Activated T-helper 1 cell treated with anti-CD3 and anti-CD28 coated beads, Interleukin-12 subunit alpha, Interleukin-12 subunit beta, Interleukin-2, Interleukin-4 antibody, amounts not matched to agents 30 ng/mL and 10 ng/mL and 1 ng/mL, durations not matched to agents 14 hours and 24 hours and 36 hours (primary cell): ENCODE results near the gene ZEB2. TPM values are rescaled to one million over a fixed set of nuclear protein-coding genes. Genes with fewer than 3 reads are reported as not detected.

ENCODE experiments used
- DNase-seq: peaks from one replicate; pipeline ENCODE4 v3.0.0; 2021; ENCODE audit warnings: low spot score
- H3K27ac Mint-ChIP-seq: one replicate; pipeline ENCODE4 v1.8.0; 2021; ENCODE audit warnings: mild to moderate bottlenecking, mixed read lengths
- H3K27me3 Mint-ChIP-seq: one replicate; pipeline ENCODE4 v1.8.0; 2022; ENCODE audit warnings: mild to moderate bottlenecking, moderate library complexity, mixed read lengths; ENCODE audit not compliant: insufficient read depth
- H3K36me3 Mint-ChIP-seq: one replicate; pipeline ENCODE4 v1.8.0; 2021; ENCODE audit warnings: low read depth, mixed read lengths
- H3K4me1 Mint-ChIP-seq: one replicate; pipeline ENCODE4 v1.8.0; 2021; ENCODE audit warnings: low read depth, mixed read lengths
- H3K4me3 Mint-ChIP-seq: one replicate; pipeline ENCODE4 v1.8.0; 2021; ENCODE audit warnings: mild to moderate bottlenecking, moderate library complexity, mixed read lengths
- H3K9me3 Mint-ChIP-seq: one replicate; pipeline ENCODE4 v1.8.0; 2021; ENCODE audit warnings: mixed read lengths
- intact Hi-C: fragments of 100-400 bp; cut with micrococcal nuclease; formaldehyde crosslinking; loops from one replicate; pipeline ENCODE4 v1.15.1; 2024
- total RNA-seq: library from RNA; stranded (reverse); gene quantifications from 2 replicates; pipeline ENCODE4 v1.2.3, GENCODE V29; 2022

ZEB2 gene
- total RNA-seq, 1 donor from 2014 or later = 27.8 TPM

- Mint-ChIP-seq H3K4me3 (no peak overlapping the region), H3K4me1 (peaks cover 30% of the 10 kb centered on the region), H3K9me3 (no peaks in the 10 kb centered on the region), H3K27me3 (no peaks in the 10 kb centered on the region), H3K36me3 (peaks cover 1% of the 10 kb centered on the region), H3K27ac (no peak overlapping the region)
- DNase-seq = no peak
- intact Hi-C loops = loop anchor here (2.0 kb wide), 2 partner anchors 95 to 111 kb away; no protein-coding TSS in a partner anchor
These were observed 160.2 kb downstream of the ZEB2 start for GRCh38 chr2:144359684-144360083.

GRCh38 chr2:144358979-144359541 is 160.9 kb downstream of the ZEB2 start:
- no peaks in the 10 kb centered on the region for H3K27me3 Mint-ChIP-seq
- H3K4me3 Mint-ChIP-seq = no peak overlapping the region
- DNase-seq = no peak
- H3K4me1 Mint-ChIP-seq = peaks cover 30% of the 10 kb centered on the region
- peak overlapping the region; percentile 71 for H3K27ac Mint-ChIP-seq
- intact Hi-C loops = loop anchor here (1.0 to 2.0 kb wide), 9 partner anchors 9 to 176 kb away; no protein-coding TSS in a partner anchor
- H3K9me3 Mint-ChIP-seq = no peaks in the 10 kb centered on the region
- peaks cover 1% of the 10 kb centered on the region for H3K36me3 Mint-ChIP-seq

- Mint-ChIP-seq H3K27ac (peak overlapping the region; percentile 71), H3K9me3 (no peaks in the 10 kb centered on the region), H3K4me3 (no peak overlapping the region), H3K27me3 (no peaks in the 10 kb centered on the region), H3K36me3 (peaks cover 3% of the 10 kb centered on the region), H3K4me1 (peaks cover 30% of the 10 kb centered on the region)
- DNase-seq = no peak
- intact Hi-C loops = loop anchor here (1.0 to 2.0 kb wide), 9 partner anchors 8 to 175 kb away; no protein-coding TSS in a partner anchor
These were observed 161.4 kb downstream of the ZEB2 start for GRCh38 chr2:144358374-144358964.

DNA sequence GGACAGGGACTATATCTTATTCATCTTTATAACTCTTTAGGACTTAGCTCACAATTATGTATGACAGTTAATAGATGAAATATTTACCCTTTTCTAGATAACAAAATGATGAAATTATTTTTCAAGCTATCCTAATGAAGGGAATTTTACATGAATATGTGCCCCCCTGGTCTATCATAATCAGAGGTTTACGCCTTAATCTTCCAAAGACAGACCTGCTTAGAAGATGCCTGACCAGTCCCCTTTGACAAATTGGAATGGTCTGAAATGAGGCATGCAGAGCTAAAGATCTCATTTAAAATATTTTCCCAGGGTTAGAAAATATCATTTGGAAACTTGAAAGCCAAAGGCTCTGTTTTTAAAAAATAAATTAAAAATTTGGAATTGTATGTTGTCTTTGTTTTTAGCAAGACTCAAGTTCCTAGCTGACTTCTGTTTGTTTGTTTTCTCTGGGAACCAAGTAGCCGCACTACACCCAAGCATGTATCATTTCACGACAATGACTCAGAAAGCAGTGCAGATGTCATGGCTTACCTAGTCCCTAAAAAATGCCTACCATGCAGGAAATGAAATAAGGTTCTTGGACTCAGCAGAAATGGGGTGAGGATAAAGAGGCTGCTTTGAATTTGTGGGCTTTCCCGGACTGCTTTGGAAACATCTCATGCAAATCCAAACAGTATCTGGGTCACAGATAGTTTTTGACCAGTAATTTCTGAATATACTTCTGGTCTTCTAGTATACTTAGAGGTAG is 162.1 kb downstream of the ZEB2 start:
- no peaks in the 10 kb centered on the region for H3K27me3 Mint-ChIP-seq
- peak; percentile 13 for DNase-seq
- intact Hi-C loops = loop anchor here (1.0 to 2.0 kb wide), 9 partner anchors 7 to 174 kb away; no protein-coding TSS in a partner anchor
- peak overlapping the region; percentile 71 for H3K27ac Mint-ChIP-seq
- H3K4me3 Mint-ChIP-seq = no peak overlapping the region
- H3K9me3 Mint-ChIP-seq = no peaks in the 10 kb centered on the region
- peaks cover 30% of the 10 kb centered on the region for H3K4me1 Mint-ChIP-seq
- peaks cover 3% of the 10 kb centered on the region for H3K36me3 Mint-ChIP-seq

DNA sequence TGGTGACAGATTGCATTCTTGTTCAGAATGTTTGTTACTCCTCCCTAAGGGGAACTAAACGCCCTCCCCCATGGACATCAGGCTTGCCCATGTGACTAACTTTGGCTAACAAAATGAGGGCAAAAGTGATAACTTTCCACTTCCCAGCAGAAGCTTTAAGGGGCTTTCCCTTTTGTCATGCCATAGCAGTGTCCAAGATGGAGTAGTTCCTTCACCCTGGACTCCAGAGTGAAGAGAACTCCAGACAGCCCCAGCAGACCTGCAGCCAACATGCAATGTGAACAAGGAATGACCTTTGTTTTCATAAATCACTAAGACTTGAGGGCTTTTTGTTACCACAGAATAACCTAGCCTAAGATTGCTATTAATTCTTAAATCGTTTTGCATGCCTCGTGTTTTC is 163.5 kb downstream of the ZEB2 start:
- Mint-ChIP-seq H3K36me3 (peaks cover 2% of the 10 kb centered on the region), H3K27me3 (no peaks in the 10 kb centered on the region), H3K4me1 (peaks cover 30% of the 10 kb centered on the region), H3K27ac (no peak overlapping the region), H3K9me3 (no peaks in the 10 kb centered on the region), H3K4me3 (no peak overlapping the region)
- intact Hi-C loops = no loop called here
- no peak for DNase-seq

- H3K27me3 Mint-ChIP-seq = no peaks in the 10 kb centered on the region
- DNase-seq = no peak
- intact Hi-C loops = no loop called here
- no peak overlapping the region for H3K27ac Mint-ChIP-seq
- H3K9me3 Mint-ChIP-seq = no peaks in the 10 kb centered on the region
- no peak overlapping the region for H3K4me3 Mint-ChIP-seq
- peaks cover 2% of the 10 kb centered on the region for H3K36me3 Mint-ChIP-seq
- peaks cover 38% of the 10 kb centered on the region for H3K4me1 Mint-ChIP-seq
These were observed 165.0 kb downstream of the ZEB2 start for GRCh38 chr2:144354953-144355352.

DNA sequence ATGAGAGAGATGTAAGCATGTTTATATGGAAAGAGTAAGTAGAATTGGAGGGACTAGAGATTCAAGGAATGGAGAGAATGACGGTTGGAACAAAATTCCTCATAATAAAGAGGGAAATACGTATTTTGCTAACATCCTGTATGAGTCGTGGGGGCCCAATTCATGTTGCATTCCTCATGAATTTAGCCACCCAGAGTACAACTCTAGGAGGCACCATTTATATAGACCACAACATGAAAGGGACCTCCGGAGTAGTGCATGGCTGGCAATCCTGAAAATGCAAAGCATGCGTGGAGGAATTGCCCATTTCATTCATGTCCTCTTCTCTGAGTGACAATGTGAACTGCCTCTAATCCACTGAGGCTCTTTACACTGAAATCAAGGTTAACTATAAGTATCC is 168.2 kb downstream of the ZEB2 start:
- intact Hi-C loops = no loop called here
- Mint-ChIP-seq H3K27me3 (no peaks in the 10 kb centered on the region), H3K9me3 (no peaks in the 10 kb centered on the region), H3K4me1 (peaks cover 15% of the 10 kb centered on the region), H3K36me3 (peaks cover 2% of the 10 kb centered on the region), H3K4me3 (no peak overlapping the region), H3K27ac (no peak overlapping the region)
- no peak for DNase-seq

DNA sequence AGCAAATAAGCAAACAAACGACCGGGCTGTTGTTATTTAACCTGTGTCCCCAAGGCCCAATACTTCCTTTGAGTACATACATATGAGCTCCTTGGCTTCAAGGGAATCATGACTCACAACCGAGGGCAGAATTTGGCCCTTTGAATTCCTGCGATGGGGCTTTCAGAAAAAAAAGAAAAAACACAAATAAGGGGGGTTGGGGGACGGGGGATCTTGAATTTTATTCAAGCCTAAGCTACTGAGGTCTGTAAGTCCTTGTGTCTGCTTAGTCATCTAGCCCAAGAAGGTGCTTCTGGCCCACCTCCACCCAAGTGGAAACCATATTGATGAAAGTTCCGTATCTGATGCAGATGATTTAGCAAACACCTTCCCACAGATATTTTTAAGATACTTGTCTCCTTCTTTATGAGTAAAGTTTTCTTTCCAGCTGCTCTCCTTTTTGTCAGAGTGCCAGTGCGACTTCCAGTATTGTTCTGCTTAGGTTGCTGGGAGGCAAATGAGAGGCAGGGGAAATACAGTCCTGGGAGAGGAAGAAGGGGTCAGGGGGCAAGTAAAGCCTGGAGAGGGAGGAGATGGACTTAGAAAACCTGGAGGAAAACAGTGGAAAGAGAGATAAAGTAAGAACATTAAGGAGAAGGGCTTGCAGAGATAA is 169.6 kb downstream of the ZEB2 start:
- no peaks in the 10 kb centered on the region for H3K9me3 Mint-ChIP-seq
- no peaks in the 10 kb centered on the region for H3K27me3 Mint-ChIP-seq
- no peak overlapping the region for H3K4me3 Mint-ChIP-seq
- intact Hi-C loops = loop anchor here (1.0 kb wide), 2 partner anchors 8 to 18 kb away; a partner anchor contains a TSS
- H3K36me3 Mint-ChIP-seq = peaks cover 2% of the 10 kb centered on the region
- no peak for DNase-seq
- peaks cover 10% of the 10 kb centered on the region for H3K4me1 Mint-ChIP-seq
- H3K27ac Mint-ChIP-seq = peak overlapping the region; percentile 62

GRCh38 chr2:144349674-144350073 is 170.2 kb downstream of the ZEB2 start:
- no peak overlapping the region for H3K27ac Mint-ChIP-seq
- H3K4me1 Mint-ChIP-seq = peaks cover 10% of the 10 kb centered on the region
- H3K9me3 Mint-ChIP-seq = no peaks in the 10 kb centered on the region
- H3K27me3 Mint-ChIP-seq = no peaks in the 10 kb centered on the region
- intact Hi-C loops = loop anchor here (1.0 kb wide), 2 partner anchors 9 to 17 kb away; a partner anchor contains a TSS
- no peak for DNase-seq
- H3K4me3 Mint-ChIP-seq = no peak overlapping the region
- H3K36me3 Mint-ChIP-seq = peaks cover 2% of the 10 kb centered on the region

- H3K9me3 Mint-ChIP-seq = no peaks in the 10 kb centered on the region
- peaks cover 2% of the 10 kb centered on the region for H3K36me3 Mint-ChIP-seq
- peaks cover 10% of the 10 kb centered on the region for H3K4me1 Mint-ChIP-seq
These were observed 171.1 kb downstream of the ZEB2 start for GRCh38 chr2:144348846-144349245.

GRCh38 chr2:144346229-144346628 is 173.7 kb downstream of the ZEB2 start:
- DNase-seq = no peak
- Mint-ChIP-seq H3K27ac (no peak overlapping the region), H3K4me3 (no peak overlapping the region), H3K27me3 (no peaks in the 10 kb centered on the region), H3K36me3 (no peaks in the 10 kb centered on the region), H3K9me3 (no peaks in the 10 kb centered on the region), H3K4me1 (peaks cover 23% of the 10 kb centered on the region)
- intact Hi-C loops = no loop called here

More at GRCh38 chr2:144348846-144349245, 171.1 kb downstream of the ZEB2 start:
- intact Hi-C loops = no loop called here
- Mint-ChIP-seq H3K27me3 (no peaks in the 10 kb centered on the region), H3K27ac (no peak overlapping the region), H3K4me3 (no peak overlapping the region)
- no peak for DNase-seq

DNA sequence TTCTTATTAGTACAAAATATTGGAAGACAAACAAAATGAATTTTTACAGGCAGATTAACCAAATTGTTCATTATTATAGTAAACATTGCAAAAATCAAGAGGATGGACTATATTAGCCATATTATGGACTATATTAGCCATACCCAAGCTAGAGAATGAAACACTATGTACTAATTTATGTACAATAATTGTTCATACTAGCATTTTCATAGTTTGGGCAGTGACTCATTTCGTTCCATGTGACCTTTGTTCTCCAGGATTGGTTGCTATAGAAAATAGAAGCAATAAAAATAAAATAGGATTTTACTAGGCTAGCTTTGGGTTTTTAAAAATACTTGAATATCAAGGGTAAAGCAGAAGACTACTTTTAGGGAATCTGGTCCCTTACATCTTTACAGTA is 176.8 kb downstream of the ZEB2 start:
- no peak overlapping the region for H3K4me3 Mint-ChIP-seq
- intact Hi-C loops = no loop called here

More for the DNA sequence above, 176.8 kb downstream of the ZEB2 start:
- H3K27me3 Mint-ChIP-seq = no peaks in the 10 kb centered on the region
- DNase-seq = no peak
- peaks cover 7% of the 10 kb centered on the region for H3K9me3 Mint-ChIP-seq
- H3K36me3 Mint-ChIP-seq = peaks cover 3% of the 10 kb centered on the region
- no peak overlapping the region for H3K27ac Mint-ChIP-seq
- H3K4me1 Mint-ChIP-seq = peaks cover 27% of the 10 kb centered on the region
